Measurements from ENCODE around the gene LIPH.

DNA sequence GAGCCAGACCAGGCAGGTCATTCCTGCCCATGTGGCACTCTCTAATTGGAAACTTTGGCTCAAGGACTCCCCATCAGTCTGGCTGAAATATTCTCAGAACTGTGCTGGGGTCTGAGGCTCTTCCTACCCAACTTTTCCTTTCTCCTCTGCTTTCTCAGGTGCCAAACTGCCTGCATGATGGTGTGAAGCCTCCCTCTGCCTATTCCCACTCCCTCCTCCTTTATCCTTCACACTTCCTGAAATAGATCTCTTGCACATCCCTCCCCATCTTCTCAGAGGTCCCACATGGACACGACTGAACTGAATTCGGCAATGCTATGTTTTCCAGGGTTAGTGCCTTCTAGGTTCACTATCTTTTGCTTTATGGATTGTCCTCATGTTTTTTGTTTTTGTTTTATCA lies 12.5 kb downstream of the LIPH start:
- no peak for TF ChIP-seq EZH2 (IDR thresholded peaks at IDR 0.05)
- TF ChIP-seq CTCF (IDR thresholded peaks at IDR 0.05) = no peak
- TF ChIP-seq EZH2phosphoT487 (IDR thresholded peaks at IDR 0.05) = no peak
